ENCODE results near the gene RAX. TPM values are rescaled to one million over a fixed set of nuclear protein-coding genes. Genes with fewer than 3 reads are reported as not detected.

The RAX gene
- total RNA-seq, 1 experiment from 2014 or later = 0.37 TPM

DNA sequence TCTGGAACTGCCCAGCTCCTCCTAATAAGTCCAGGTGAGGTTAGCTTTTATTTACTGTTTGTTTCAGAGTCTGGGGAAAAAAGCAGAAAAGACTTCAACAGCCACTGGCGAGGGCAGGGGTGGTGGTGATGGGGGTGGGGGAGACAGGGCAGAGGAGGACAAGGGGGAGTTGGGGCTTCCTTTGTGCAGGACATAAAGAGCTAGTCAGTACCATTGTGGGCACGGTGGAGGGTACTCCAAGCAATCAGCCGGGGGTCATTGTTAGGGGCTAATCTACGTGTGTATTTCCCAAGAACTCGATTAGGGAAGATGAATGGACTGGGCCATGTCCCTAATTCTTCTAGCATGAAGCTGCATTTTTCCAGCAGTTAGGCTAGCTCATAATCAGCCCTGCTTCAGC lies 2.8 kb upstream of the RAX start:
- Histone ChIP-seq H3K23me2 (ENCODE audit: insufficient read length, low read depth, low read length, poor library complexity, severe bottlenecking) (peaks cover 12% of the 10 kb centered on the region), H3K18ac (ENCODE audit: insufficient read length, low read depth, low read length) (no peak overlapping the region), H3K56ac (ENCODE audit: insufficient read length, low read depth, low read length) (no peak overlapping the region), H2BK12ac (ENCODE audit: insufficient read length, low read depth, low read length) (no peak overlapping the region), H3K4ac (ENCODE audit: low read depth, low read length) (no peak overlapping the region), H3K4me2 (ENCODE audit: insufficient read depth, insufficient read length, low read length) (no peak overlapping the region), H3T11ph (ENCODE audit: low read length) (no peak overlapping the region), H2BK20ac (ENCODE audit: low read depth, low read length, poor library complexity, severe bottlenecking) (no peak overlapping the region), H3K79me2 (ENCODE audit: insufficient read depth, low read length) (no peaks in the 10 kb centered on the region), H4K8ac (replicated peaks; ENCODE audit: insufficient read length, low read depth, low read length) (no peak overlapping the region), H3K14ac (ENCODE audit: insufficient read depth, low read length) (no peak overlapping the region), H2BK120ac (ENCODE audit: low read depth, low read length, poor library complexity, severe bottlenecking) (no peak overlapping the region), H4K20me1 (ENCODE audit: control insufficient read depth, insufficient read depth, insufficient read length) (no peaks in the 10 kb centered on the region), H3K9ac (ENCODE audit: extremely low read depth, insufficient read length, low read length) (no peak overlapping the region), H3K27me3 (ENCODE audit: insufficient read depth, low read length) (peaks cover 55% of the 10 kb centered on the region), H2AK5ac (ENCODE audit: insufficient read length, low read length) (no peak overlapping the region), H2BK5ac (ENCODE audit: insufficient read length, low read length) (no peak overlapping the region), H4K5ac (ENCODE audit: insufficient read length, low read depth, low read length) (no peak overlapping the region), H3K4me1 (ENCODE audit: insufficient read depth, low read length) (no peaks in the 10 kb centered on the region), H4K91ac (ENCODE audit: insufficient read length, low read depth, low read length) (no peak overlapping the region), H3K9me3 (ENCODE audit: control insufficient read depth, low read depth, low read length) (no peaks in the 10 kb centered on the region), H2AFZ (ENCODE audit: low read length) (no peak overlapping the region), H3K27ac (ENCODE audit: insufficient read length, low read depth, low read length) (no peak overlapping the region), H3K79me1 (ENCODE audit: insufficient read depth, low read depth, low read length, poor library complexity, severe bottlenecking) (no peaks in the 10 kb centered on the region), H2BK15ac (ENCODE audit: low read depth, low read length) (no peak overlapping the region), H3K23ac (ENCODE audit: insufficient read length, low read depth, low read length) (no peak overlapping the region)
- peak overlapping the region in 1 of 2 experiments; percentile 36; a peak in 1 of 5 replicates for H3K4me3 Mint-ChIP-seq
- TF ChIP-seq, protein P1, sequence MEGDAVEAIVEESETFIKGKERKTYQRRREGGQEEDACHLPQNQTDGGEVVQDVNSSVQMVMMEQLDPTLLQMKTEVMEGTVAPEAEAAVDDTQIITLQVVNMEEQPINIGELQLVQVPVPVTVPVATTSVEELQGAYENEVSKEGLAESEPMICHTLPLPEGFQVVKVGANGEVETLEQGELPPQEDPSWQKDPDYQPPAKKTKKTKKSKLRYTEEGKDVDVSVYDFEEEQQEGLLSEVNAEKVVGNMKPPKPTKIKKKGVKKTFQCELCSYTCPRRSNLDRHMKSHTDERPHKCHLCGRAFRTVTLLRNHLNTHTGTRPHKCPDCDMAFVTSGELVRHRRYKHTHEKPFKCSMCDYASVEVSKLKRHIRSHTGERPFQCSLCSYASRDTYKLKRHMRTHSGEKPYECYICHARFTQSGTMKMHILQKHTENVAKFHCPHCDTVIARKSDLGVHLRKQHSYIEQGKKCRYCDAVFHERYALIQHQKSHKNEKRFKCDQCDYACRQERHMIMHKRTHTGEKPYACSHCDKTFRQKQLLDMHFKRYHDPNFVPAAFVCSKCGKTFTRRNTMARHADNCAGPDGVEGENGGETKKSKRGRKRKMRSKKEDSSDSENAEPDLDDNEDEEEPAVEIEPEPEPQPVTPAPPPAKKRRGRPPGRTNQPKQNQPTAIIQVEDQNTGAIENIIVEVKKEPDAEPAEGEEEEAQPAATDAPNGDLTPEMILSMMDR (conservative IDR thresholded peaks at IDR 0.05) = no peak
- no peak for DNase-seq
- peaks cover 0 to 5% of the 10 kb centered on the region in 2 experiments; a peak in 1 of 5 replicates for H3K9me3 Mint-ChIP-seq
- H3K4me1 Mint-ChIP-seq = peaks cover 25 to 29% of the 10 kb centered on the region in 2 experiments
- no peaks in the 10 kb centered on the region for H3K36me3 Mint-ChIP-seq (ENCODE audit: insufficient read depth in 1 of 3, low read depth in 3 of 3)
- H3K27me3 Mint-ChIP-seq (ENCODE audit: low read depth) = peaks cover 99% of the 10 kb centered on the region
- no CpG with 5 or more reads among the region's 5 CpGs for WGBS (ENCODE audit: extremely low coverage, insufficient read length, low lambda C conversion rate)
- H3K27ac Mint-ChIP-seq = no peak overlapping the region
